ENCODE results near the gene ACTL8. TPM values are rescaled to one million over a fixed set of nuclear protein-coding genes. Genes with fewer than 3 reads are reported as not detected.

Gene ACTL8
- total and polyA plus RNA-seq, 2 experiments from 2014 or later, result 0.38 to 0.71 TPM

DNA sequence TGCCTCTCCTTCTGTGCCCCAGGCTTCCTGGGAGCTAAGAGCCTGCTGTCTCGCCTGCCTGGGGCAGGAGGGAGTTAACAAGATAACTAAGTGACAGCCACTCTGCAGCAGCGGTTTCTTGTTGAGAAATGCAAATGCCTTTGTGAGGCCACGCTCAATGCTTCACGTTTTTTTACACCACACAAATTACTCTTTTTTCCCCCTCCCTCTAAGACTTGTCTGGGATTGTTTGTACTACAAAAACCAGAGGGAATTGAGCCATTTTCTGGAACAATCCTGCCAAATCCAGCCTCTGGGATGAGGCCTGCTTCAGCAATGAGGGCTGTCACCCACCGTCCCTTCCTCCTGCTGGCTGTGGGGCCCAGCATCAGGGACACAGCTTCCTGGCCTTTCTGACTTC, 119.6 kb downstream of the ACTL8 start (continued):
- TF ChIP-seq, protein P1, sequence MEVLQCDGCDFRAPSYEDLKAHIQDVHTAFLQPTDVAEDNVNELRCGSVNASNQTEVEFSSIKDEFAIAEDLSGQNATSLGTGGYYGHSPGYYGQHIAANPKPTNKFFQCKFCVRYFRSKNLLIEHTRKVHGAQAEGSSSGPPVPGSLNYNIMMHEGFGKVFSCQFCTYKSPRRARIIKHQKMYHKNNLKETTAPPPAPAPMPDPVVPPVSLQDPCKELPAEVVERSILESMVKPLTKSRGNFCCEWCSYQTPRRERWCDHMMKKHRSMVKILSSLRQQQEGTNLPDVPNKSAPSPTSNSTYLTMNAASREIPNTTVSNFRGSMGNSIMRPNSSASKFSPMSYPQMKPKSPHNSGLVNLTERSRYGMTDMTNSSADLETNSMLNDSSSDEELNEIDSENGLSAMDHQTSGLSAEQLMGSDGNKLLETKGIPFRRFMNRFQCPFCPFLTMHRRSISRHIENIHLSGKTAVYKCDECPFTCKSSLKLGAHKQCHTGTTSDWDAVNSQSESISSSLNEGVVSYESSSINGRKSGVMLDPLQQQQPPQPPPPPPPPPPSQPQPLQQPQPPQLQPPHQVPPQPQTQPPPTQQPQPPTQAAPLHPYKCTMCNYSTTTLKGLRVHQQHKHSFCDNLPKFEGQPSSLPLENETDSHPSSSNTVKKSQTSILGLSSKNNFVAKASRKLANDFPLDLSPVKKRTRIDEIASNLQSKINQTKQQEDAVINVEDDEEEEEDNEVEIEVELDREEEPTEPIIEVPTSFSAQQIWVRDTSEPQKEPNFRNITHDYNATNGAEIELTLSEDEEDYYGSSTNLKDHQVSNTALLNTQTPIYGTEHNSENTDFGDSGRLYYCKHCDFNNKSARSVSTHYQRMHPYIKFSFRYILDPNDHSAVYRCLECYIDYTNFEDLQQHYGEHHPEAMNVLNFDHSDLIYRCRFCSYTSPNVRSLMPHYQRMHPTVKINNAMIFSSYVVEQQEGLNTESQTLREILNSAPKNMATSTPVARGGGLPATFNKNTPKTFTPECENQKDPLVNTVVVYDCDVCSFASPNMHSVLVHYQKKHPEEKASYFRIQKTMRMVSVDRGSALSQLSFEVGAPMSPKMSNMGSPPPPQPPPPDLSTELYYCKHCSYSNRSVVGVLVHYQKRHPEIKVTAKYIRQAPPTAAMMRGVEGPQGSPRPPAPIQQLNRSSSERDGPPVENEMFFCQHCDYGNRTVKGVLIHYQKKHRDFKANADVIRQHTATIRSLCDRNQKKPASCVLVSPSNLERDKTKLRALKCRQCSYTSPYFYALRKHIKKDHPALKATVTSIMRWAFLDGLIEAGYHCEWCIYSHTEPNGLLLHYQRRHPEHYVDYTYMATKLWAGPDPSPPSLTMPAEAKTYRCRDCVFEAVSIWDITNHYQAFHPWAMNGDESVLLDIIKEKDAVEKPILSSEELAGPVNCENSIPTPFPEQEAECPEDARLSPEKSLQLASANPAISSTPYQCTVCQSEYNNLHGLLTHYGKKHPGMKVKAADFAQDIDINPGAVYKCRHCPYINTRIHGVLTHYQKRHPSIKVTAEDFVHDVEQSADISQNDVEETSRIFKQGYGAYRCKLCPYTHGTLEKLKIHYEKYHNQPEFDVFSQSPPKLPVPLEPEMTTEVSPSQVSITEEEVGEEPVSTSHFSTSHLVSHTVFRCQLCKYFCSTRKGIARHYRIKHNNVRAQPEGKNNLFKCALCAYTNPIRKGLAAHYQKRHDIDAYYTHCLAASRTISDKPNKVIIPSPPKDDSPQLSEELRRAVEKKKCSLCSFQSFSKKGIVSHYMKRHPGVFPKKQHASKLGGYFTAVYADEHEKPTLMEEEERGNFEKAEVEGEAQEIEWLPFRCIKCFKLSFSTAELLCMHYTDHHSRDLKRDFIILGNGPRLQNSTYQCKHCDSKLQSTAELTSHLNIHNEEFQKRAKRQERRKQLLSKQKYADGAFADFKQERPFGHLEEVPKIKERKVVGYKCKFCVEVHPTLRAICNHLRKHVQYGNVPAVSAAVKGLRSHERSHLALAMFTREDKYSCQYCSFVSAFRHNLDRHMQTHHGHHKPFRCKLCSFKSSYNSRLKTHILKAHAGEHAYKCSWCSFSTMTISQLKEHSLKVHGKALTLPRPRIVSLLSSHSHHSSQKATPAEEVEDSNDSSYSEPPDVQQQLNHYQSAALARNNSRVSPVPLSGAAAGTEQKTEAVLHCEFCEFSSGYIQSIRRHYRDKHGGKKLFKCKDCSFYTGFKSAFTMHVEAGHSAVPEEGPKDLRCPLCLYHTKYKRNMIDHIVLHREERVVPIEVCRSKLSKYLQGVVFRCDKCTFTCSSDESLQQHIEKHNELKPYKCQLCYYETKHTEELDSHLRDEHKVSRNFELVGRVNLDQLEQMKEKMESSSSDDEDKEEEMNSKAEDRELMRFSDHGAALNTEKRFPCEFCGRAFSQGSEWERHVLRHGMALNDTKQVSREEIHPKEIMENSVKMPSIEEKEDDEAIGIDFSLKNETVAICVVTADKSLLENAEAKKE (CRISPR knock-in tag; IDR thresholded peaks at IDR 0.05), result no peak
- TF ChIP-seq CREB1 (CRISPR knock-in tag; IDR thresholded peaks at IDR 0.05; ENCODE audit: low read depth) (no peak), EZH2phosphoT487 (IDR thresholded peaks at IDR 0.05; ENCODE audit: unreplicated experiment) (no peak), ZNF114 (CRISPR knock-in tag; IDR thresholded peaks at IDR 0.05) (no peak), JUNB (IDR thresholded peaks at IDR 0.05; ENCODE audit: unreplicated experiment) (no peak), EZH2 (IDR thresholded peaks at IDR 0.05; ENCODE audit: low read depth, unreplicated experiment) (no peak), STAT1 (IDR thresholded peaks at IDR 0.05; ENCODE audit: unreplicated experiment) (no peak), NANOG (IDR thresholded peaks at IDR 0.05; ENCODE audit: borderline replicate concordance) (no peak), ZNF331 (CRISPR knock-in tag; IDR thresholded peaks at IDR 0.05; ENCODE audit: low read depth) (no peak)
- TF ChIP-seq, protein P2, sequence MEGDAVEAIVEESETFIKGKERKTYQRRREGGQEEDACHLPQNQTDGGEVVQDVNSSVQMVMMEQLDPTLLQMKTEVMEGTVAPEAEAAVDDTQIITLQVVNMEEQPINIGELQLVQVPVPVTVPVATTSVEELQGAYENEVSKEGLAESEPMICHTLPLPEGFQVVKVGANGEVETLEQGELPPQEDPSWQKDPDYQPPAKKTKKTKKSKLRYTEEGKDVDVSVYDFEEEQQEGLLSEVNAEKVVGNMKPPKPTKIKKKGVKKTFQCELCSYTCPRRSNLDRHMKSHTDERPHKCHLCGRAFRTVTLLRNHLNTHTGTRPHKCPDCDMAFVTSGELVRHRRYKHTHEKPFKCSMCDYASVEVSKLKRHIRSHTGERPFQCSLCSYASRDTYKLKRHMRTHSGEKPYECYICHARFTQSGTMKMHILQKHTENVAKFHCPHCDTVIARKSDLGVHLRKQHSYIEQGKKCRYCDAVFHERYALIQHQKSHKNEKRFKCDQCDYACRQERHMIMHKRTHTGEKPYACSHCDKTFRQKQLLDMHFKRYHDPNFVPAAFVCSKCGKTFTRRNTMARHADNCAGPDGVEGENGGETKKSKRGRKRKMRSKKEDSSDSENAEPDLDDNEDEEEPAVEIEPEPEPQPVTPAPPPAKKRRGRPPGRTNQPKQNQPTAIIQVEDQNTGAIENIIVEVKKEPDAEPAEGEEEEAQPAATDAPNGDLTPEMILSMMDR (conservative IDR thresholded peaks at IDR 0.05; ENCODE audit: low read depth in 2 of 2), result no peak
